SK-N-SH (cell line): ENCODE results near the gene LMNTD2. TPM values are rescaled to one million over a fixed set of nuclear protein-coding genes. Genes with fewer than 3 reads are reported as not detected.

Experiments
- CTCF ChIA-PET: fragments of 300-600, 350-600 bp; formaldehyde crosslinking; extraction: SDS; loops from one replicate; lab custom pipeline; 2021; lab: Yijun Ruan, JAX
- POLR2A ChIA-PET: fragments of 350-600 bp; sonication (Branson Sonifier 250); formaldehyde crosslinking; extraction: SDS; loops from one replicate; lab custom pipeline; 2020; ENCODE audit warnings: antibody characterized with exemption, inconsistent platforms; lab: Yijun Ruan, JAX
- DNase-seq: peaks from one replicate; pipeline ENCODE4 v3.0.0; 2012
- H2AFZ ChIP-seq: fragments of 200-600 bp; sonication (generic); 2 replicates; pipeline ENCODE4 v1.8.1; 2016; ENCODE audit warnings: antibody characterized with exemption, mild to moderate bottlenecking, low read depth
- H3F3A ChIP-seq: fragments of 200-600 bp; sonication (generic); replicated peaks from 2 replicates; pipeline ENCODE3; 2016; ENCODE audit warnings: antibody characterized with exemption, mild to moderate bottlenecking; ENCODE audit not compliant: insufficient read depth
- H3K27ac ChIP-seq, 2 experiments: fragments of 200-500 bp in 1 of 2; fragments of 200-600 bp in 1 of 2; sonication (Bioruptor generic) in 1 of 2; sonication (generic), shearing (Covaris generic) in 1 of 2; 2 replicates each; pipeline versions ENCODE4 v1.5.1 to v1.6.1; 2014 to 2016; ENCODE audit warnings: low read depth in 2 of 2, inconsistent platforms in 1 of 2, low read length in 1 of 2, mild to moderate bottlenecking in 1 of 2, mixed read lengths in 1 of 2
- H3K27me3 ChIP-seq: fragments of 200-600 bp; sonication (generic), shearing (Covaris generic); 2 replicates; pipeline ENCODE4 v1.6.1; 2016; ENCODE audit warnings: mixed run types; ENCODE audit not compliant: insufficient read depth
- H3K36me3 ChIP-seq, 2 experiments: fragments of 200-500 bp in 1 of 2; fragments of 200-600 bp in 1 of 2; sonication (Bioruptor generic) in 1 of 2; sonication (generic) in 1 of 2; replicated peaks in 1 of 2; 2 replicates each; pipeline versions ENCODE3 to v1.5.1; 2014 to 2016; ENCODE audit warnings: low read length in 1 of 2, mild to moderate bottlenecking in 1 of 2; ENCODE audit not compliant: insufficient read depth in 2 of 2, control insufficient read depth in 1 of 2
- H3K4me1 ChIP-seq, 2 experiments: fragments of 200-500 bp in 1 of 2; fragments of 200-600 bp in 1 of 2; sonication (Bioruptor generic) in 1 of 2; sonication (generic), shearing (Covaris generic) in 1 of 2; 2 replicates each; pipeline versions ENCODE4 v1.5.1 to v1.6.1; 2014 to 2016; ENCODE audit warnings: low read depth in 1 of 2, low read length in 1 of 2, mixed run types in 1 of 2; ENCODE audit not compliant: insufficient read depth in 2 of 2, control insufficient read depth in 1 of 2
- H3K4me2 ChIP-seq: fragments of 200-600 bp; sonication (generic), shearing (Covaris generic); 2 replicates; pipeline ENCODE4 v1.6.1; 2017; ENCODE audit warnings: mixed run types
- H3K4me3 ChIP-seq, 2 experiments: fragments of 200-500 bp in 1 of 2; fragments of 200-600 bp in 1 of 2; sonication (Bioruptor generic) in 1 of 2; sonication (generic), shearing (Covaris generic) in 1 of 2; 2 replicates each; pipeline versions ENCODE4 v1.5.1 to v1.8.1; 2014 to 2016; ENCODE audit warnings: low read depth in 2 of 2, inconsistent platforms in 1 of 2, low read length in 1 of 2, mild to moderate bottlenecking in 1 of 2, mixed read lengths in 1 of 2, moderate library complexity in 1 of 2
- H3K79me2 ChIP-seq: fragments of 200-600 bp; sonication (generic); 2 replicates; pipeline ENCODE4 v1.8.1; 2017; ENCODE audit warnings: mild to moderate bottlenecking; ENCODE audit not compliant: insufficient read depth
- H3K9ac ChIP-seq: fragments of 200-600 bp; sonication (generic); 2 replicates; pipeline ENCODE4 v1.6.1; 2017; ENCODE audit warnings: mixed run types
- H3K9me2 ChIP-seq: fragments of 200-600 bp; sonication (generic); 2 replicates; pipeline ENCODE4 v1.6.1; 2017; ENCODE audit warnings: mixed run types
- H3K9me3 ChIP-seq: fragments of 200-600 bp; sonication (generic); 2 replicates; pipeline ENCODE4 v1.6.1; 2017; ENCODE audit warnings: mixed run types, mild to moderate bottlenecking, moderate library complexity
- H4K20me1 ChIP-seq: fragments of 200-600 bp; sonication (generic); 2 replicates; pipeline ENCODE4 v1.6.1; 2017; ENCODE audit warnings: mild to moderate bottlenecking, mixed run types; ENCODE audit not compliant: insufficient read depth
- CHD2 ChIP-seq: fragments of 150-350 bp; IDR thresholded peaks from 2 replicates; pipeline ENCODE4 v1.6.1; 2018; ENCODE audit warnings: low read length; ENCODE audit not compliant: partially characterized antibody
- ELF1 ChIP-seq: IDR thresholded peaks from 2 replicates; pipeline ENCODE4 v1.4.0; 2012
- EZH2phosphoT487 ChIP-seq: fragments of 200-600 bp; sonication (generic); IDR thresholded peaks from 2 replicates; pipeline ENCODE4 v1.6.1; 2017; ENCODE audit warnings: low read depth, mixed run types, mild to moderate bottlenecking, antibody characterized with exemption, moderate library complexity, borderline replicate concordance
- FOSL2 ChIP-seq: IDR thresholded peaks from 2 replicates; pipeline ENCODE4 v1.4.0; 2012; ENCODE audit warnings: low read depth, mild to moderate bottlenecking, moderate library complexity, borderline replicate concordance
- GABPA ChIP-seq: IDR thresholded peaks from 2 replicates; pipeline ENCODE4 v1.4.0; 2012; ENCODE audit warnings: low read depth, mild to moderate bottlenecking
- JUND ChIP-seq: IDR thresholded peaks from 2 replicates; pipeline ENCODE4 v1.4.0; 2012
- MEF2A ChIP-seq: IDR thresholded peaks from 2 replicates; pipeline ENCODE4 v1.4.0; 2012; ENCODE audit warnings: low read depth, borderline replicate concordance
- NFIC ChIP-seq: IDR thresholded peaks from 2 replicates; pipeline ENCODE4 v1.4.0; 2012; ENCODE audit warnings: borderline replicate concordance
- RAD21 ChIP-seq: IDR thresholded peaks from 2 replicates; pipeline ENCODE4 v1.6.1; 2012; ENCODE audit warnings: mild to moderate bottlenecking, low read length
- RFX5 ChIP-seq: IDR thresholded peaks from 2 replicates; pipeline ENCODE4 v1.6.1; 2012; ENCODE audit warnings: mild to moderate bottlenecking, improper control_type of control experiment, low read length
- SMC3 ChIP-seq: IDR thresholded peaks from 2 replicates; pipeline ENCODE4 v1.6.1; 2012; ENCODE audit warnings: low read depth, low read length, improper control_type of control experiment
- TEAD4 ChIP-seq: IDR thresholded peaks from 2 replicates; pipeline ENCODE4 v1.4.0; 2012; ENCODE audit warnings: mild to moderate bottlenecking, borderline replicate concordance; ENCODE audit not compliant: insufficient read depth
- YY1 ChIP-seq: IDR thresholded peaks from 2 replicates; pipeline ENCODE4 v1.4.0; 2012; ENCODE audit warnings: low read depth, mild to moderate bottlenecking
- WGBS: methylation state at CpG from one replicate; pipeline ENCODE4 v1.1.6; 2017; ENCODE audit warnings: low lambda C conversion rate; 5-methylcytosine and 5-hydroxymethylcytosine counted together
- polyA plus RNA-seq, 3 experiments: library from polyadenylated mRNA; depleted of rRNA; stranded (reverse); fragments of >200 nt; gene quantifications; 2 replicates each; pipeline ENCODE4 v1.2.3, GENCODE V29; 2012
- TF ChIP-seq, protein P1 (sequence below): IDR thresholded peaks from 2 replicates; pipeline ENCODE4; 2012
- TF ChIP-seq, protein P2 (sequence below): fragments of 200-600 bp; sonication (generic); IDR thresholded peaks from 2 replicates; pipeline ENCODE4 v1.6.1; 2017; ENCODE audit warnings: antibody characterized with exemption, mild to moderate bottlenecking, moderate library complexity
- TF ChIP-seq, protein P3 (sequence below): IDR thresholded peaks from 2 replicates; pipeline ENCODE4 v1.4.0; 2012; ENCODE audit warnings: low read depth
- TF ChIP-seq, protein P4 (sequence below): IDR thresholded peaks from 2 replicates; pipeline ENCODE4 v1.4.0; 2012; ENCODE audit warnings: low read depth, borderline replicate concordance
- TF ChIP-seq, protein P5 (sequence below): IDR thresholded peaks from 2 replicates; pipeline ENCODE4 v1.6.1; 2012; ENCODE audit warnings: mild to moderate bottlenecking, low read depth, low read length, moderate library complexity

The LMNTD2 gene
- polyA plus RNA-seq, 1 of the 3 experiments (the other 2 are of a cell fraction) = 2.4 TPM

DNA sequence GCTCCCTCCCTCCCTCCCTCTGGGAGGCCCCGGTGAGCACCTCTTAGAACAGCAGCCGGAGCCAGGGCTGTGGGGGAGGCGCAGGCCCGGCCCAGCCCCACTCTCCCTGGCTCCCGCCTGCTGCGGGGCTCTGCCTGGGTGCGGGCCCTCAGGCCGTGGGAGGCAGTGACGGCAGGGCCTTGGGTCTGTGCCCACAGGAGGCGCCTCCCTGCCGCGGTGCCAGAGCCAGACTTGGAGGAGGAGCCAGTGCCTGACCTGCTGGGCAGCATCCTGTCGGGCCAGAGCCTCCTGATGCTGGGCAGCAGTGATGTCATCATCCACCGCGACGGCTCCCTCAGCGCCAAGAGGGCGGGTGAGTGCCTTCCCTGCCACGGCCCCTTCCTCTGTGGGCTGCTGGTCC lies 45.7 kb upstream of the LMNTD2 start:
- POLR2A ChIA-PET = interaction anchor here (1.6 kb wide), 1 partner anchor 9 kb away, joined by 3 read pairs; the partner anchor contains the start of gene IRF7
- peaks cover 44 to 82% of the 10 kb centered on the region in 2 experiments for H3K36me3 ChIP-seq
- no peaks in the 10 kb centered on the region for H3K27me3 ChIP-seq
- H4K20me1 ChIP-seq = peaks cover 15% of the 10 kb centered on the region; the same call in 1 of the 2 replicates
- H3K27ac ChIP-seq = peak overlapping the region; percentile 57 to 73; a peak in 2 of 4 replicates
- peaks cover 4 to 14% of the 10 kb centered on the region in 2 experiments; a peak in 1 of 4 replicates for H3K4me1 ChIP-seq
- peak; percentile 92 for DNase-seq
- no peak for TF ChIP-seq SMC3
- 0 out of 2 replicates have a peak, but pooled peaks have one; percentile 21 for TF ChIP-seq NFIC
- TF ChIP-seq CHD2 = peak; percentile 14
- TF ChIP-seq, all 33 proteins: peak for 2
- Histone ChIP-seq H3K4me3 (no peak overlapping the region), H3K9me3 (no peaks in the 10 kb centered on the region), H3K9me2 (no peaks in the 10 kb centered on the region), H2AFZ (no peak overlapping the region), H3K4me2 (peak overlapping the region; percentile 47; the same call in 1 of the 2 replicates), H3K79me2 (peaks cover 11% of the 10 kb centered on the region; the same call in 1 of the 2 replicates), H3F3A (peaks cover 6% of the 10 kb centered on the region), H3K9ac (no peak overlapping the region)
- WGBS = no CpG with 5 or more reads among the region's 19 CpGs
- CTCF ChIA-PET = interaction anchor here (0.7 to 2.3 kb wide), 3 partner anchors 10 to 118 kb away, joined by 3 to 10 read pairs (median 5); no protein-coding TSS in a partner anchor

DNA sequence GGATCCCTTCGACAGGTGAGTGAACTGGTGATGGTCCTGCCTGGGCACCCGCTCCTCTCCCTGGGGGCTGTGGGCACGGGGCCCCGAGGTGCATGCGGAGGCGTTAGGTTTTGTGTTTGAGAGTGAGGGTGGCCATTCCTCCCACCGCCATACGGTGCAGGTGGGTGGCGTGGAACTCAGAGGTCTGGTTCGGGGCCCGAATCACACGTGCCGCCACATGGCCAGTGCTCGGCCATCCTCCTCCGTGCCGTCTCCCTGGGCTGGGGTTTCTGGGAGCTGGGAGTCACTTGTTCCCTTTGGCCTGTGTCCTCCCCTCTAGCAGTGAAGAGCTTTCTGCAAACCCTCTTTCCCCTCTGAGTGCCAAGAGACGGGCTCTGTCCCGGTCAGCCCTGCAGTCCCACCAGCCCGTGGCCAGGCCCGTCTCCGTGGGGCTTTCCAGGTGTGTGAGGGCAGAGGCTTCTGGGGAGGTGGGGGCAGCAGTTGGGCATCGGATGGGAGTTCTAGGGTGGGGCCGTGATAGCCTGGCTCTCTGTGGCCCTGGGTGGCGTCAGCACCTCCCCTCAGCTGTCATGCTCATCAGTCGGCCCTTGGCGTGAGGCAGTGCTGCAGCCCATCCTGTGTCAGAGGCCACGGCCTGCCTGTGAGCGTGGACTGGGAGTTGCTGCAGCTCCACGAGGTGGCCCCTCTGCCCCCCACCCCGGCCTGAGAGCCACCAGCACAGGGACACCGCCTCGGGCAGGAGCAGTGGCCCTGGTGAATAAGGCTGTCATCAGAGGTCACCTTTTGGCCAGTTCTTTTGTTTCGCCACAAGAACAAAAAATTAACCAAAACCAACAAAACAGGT lies 45.0 kb upstream of the LMNTD2 start:
- TF ChIP-seq RAD21 (no peak), EZH2phosphoT487 (no peak), ELF1 (no peak), CHD2 (no peak), JUND (no peak), YY1 (no peak), MEF2A (no peak), RFX5 (no peak), FOSL2 (no peak), GABPA (no peak), TEAD4 (no peak)
- TF ChIP-seq, protein P1, sequence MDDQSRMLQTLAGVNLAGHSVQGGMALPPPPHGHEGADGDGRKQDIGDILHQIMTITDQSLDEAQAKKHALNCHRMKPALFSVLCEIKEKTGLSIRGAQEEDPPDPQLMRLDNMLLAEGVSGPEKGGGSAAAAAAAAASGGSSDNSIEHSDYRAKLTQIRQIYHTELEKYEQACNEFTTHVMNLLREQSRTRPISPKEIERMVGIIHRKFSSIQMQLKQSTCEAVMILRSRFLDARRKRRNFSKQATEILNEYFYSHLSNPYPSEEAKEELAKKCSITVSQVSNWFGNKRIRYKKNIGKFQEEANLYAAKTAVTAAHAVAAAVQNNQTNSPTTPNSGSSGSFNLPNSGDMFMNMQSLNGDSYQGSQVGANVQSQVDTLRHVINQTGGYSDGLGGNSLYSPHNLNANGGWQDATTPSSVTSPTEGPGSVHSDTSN = no peak
- TF ChIP-seq, protein P2, sequence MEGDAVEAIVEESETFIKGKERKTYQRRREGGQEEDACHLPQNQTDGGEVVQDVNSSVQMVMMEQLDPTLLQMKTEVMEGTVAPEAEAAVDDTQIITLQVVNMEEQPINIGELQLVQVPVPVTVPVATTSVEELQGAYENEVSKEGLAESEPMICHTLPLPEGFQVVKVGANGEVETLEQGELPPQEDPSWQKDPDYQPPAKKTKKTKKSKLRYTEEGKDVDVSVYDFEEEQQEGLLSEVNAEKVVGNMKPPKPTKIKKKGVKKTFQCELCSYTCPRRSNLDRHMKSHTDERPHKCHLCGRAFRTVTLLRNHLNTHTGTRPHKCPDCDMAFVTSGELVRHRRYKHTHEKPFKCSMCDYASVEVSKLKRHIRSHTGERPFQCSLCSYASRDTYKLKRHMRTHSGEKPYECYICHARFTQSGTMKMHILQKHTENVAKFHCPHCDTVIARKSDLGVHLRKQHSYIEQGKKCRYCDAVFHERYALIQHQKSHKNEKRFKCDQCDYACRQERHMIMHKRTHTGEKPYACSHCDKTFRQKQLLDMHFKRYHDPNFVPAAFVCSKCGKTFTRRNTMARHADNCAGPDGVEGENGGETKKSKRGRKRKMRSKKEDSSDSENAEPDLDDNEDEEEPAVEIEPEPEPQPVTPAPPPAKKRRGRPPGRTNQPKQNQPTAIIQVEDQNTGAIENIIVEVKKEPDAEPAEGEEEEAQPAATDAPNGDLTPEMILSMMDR = no peak
- TF ChIP-seq, protein P3, sequence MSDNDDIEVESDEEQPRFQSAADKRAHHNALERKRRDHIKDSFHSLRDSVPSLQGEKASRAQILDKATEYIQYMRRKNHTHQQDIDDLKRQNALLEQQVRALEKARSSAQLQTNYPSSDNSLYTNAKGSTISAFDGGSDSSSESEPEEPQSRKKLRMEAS = no peak
- TF ChIP-seq, protein P4, sequence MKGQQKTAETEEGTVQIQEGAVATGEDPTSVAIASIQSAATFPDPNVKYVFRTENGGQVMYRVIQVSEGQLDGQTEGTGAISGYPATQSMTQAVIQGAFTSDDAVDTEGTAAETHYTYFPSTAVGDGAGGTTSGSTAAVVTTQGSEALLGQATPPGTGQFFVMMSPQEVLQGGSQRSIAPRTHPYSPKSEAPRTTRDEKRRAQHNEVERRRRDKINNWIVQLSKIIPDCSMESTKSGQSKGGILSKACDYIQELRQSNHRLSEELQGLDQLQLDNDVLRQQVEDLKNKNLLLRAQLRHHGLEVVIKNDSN = no peak
- TF ChIP-seq, protein P5, sequence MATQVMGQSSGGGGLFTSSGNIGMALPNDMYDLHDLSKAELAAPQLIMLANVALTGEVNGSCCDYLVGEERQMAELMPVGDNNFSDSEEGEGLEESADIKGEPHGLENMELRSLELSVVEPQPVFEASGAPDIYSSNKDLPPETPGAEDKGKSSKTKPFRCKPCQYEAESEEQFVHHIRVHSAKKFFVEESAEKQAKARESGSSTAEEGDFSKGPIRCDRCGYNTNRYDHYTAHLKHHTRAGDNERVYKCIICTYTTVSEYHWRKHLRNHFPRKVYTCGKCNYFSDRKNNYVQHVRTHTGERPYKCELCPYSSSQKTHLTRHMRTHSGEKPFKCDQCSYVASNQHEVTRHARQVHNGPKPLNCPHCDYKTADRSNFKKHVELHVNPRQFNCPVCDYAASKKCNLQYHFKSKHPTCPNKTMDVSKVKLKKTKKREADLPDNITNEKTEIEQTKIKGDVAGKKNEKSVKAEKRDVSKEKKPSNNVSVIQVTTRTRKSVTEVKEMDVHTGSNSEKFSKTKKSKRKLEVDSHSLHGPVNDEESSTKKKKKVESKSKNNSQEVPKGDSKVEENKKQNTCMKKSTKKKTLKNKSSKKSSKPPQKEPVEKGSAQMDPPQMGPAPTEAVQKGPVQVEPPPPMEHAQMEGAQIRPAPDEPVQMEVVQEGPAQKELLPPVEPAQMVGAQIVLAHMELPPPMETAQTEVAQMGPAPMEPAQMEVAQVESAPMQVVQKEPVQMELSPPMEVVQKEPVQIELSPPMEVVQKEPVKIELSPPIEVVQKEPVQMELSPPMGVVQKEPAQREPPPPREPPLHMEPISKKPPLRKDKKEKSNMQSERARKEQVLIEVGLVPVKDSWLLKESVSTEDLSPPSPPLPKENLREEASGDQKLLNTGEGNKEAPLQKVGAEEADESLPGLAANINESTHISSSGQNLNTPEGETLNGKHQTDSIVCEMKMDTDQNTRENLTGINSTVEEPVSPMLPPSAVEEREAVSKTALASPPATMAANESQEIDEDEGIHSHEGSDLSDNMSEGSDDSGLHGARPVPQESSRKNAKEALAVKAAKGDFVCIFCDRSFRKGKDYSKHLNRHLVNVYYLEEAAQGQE = no peak
- POLR2A ChIA-PET = no interaction called here
- Histone ChIP-seq H2AFZ (no peak overlapping the region), H3K4me2 (peak overlapping the region; percentile 47; the same call in 1 of the 2 replicates), H3K4me1 (peaks cover 4 to 14% of the 10 kb centered on the region in 2 experiments; a peak in 1 of 4 replicates), H3K27me3 (no peaks in the 10 kb centered on the region), H4K20me1 (peaks cover 15% of the 10 kb centered on the region; the same call in 1 of the 2 replicates), H3K4me3 (no peak overlapping the region), H3K36me3 (peaks cover 40 to 75% of the 10 kb centered on the region in 2 experiments), H3F3A (peaks cover under 1% of the 10 kb centered on the region), H3K27ac (peak overlapping the region; percentile 57 to 73; a peak in 2 of 4 replicates), H3K79me2 (peaks cover 11% of the 10 kb centered on the region; the same call in 1 of the 2 replicates), H3K9ac (no peak overlapping the region), H3K9me3 (no peaks in the 10 kb centered on the region), H3K9me2 (no peaks in the 10 kb centered on the region)
- no peak for DNase-seq
- CTCF ChIA-PET = interaction anchor here (1.1 to 2.3 kb wide), 2 partner anchors 9 to 51 kb away, joined by 5 to 10 read pairs; no protein-coding TSS in a partner anchor
- 93% methylated on average over 19 of the region's 33 CpGs for WGBS
